ENCODE measurements around the gene UCK2.
A peak's percentile ranks its signal among the peaks of the same experiment; 100 is the strongest.

Gene UCK2

GRCh38 chr1:165947797-165948455, 120.5 kb downstream of the UCK2 start:
- no peak for TF ChIP-seq TCF12 (IDR thresholded peaks at IDR 0.05; ENCODE audit: low read depth)
- no peak for TF ChIP-seq FOXM1 (IDR thresholded peaks at IDR 0.05; ENCODE audit: borderline replicate concordance, low read depth)
- TF ChIP-seq RAD21 (IDR thresholded peaks at IDR 0.05; ENCODE audit: low read depth), result no peak

GRCh38 chr1:165949335-165950130, 122.1 kb downstream of the UCK2 start:
- TF ChIP-seq FOXM1 (IDR thresholded peaks at IDR 0.05; ENCODE audit: borderline replicate concordance, low read depth), result no peak
- TF ChIP-seq REST (IDR thresholded peaks at IDR 0.05; ENCODE audit: low read depth), result peak; percentile 94

DNA sequence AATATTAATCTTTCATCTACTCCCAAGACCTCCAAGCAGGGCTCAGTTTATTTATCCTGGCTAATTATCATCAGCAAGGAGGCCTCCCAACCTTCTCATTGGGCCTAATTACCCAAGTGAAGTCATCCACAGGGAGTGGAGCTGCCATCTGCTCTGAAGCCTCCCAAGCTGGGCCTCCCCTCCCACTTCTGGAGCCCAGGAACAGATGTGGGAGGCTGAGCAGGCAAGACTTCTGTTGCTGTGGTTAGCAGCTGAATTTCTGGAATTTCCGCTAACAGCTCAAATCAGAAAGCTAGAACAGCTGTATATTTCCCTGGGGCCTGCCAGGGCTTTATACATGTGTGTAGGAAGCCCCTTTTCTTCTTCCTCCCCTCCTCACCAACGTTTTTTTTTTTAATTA, 127.5 kb downstream of the UCK2 start:
- TF ChIP-seq TCF12 (IDR thresholded peaks at IDR 0.05; ENCODE audit: low read depth), result no peak

- TF ChIP-seq ZBTB7A (IDR thresholded peaks at IDR 0.05; ENCODE audit: low read depth) (no peak), NFIC (IDR thresholded peaks at IDR 0.05) (no peak)
These were observed 130.9 kb downstream of the UCK2 start for GRCh38 chr1:165958306-165958705.

- TF ChIP-seq CEBPB (IDR thresholded peaks at IDR 0.05) (no peak), ZBTB7A (IDR thresholded peaks at IDR 0.05; ENCODE audit: low read depth) (no peak), MAX (IDR thresholded peaks at IDR 0.05) (no peak), RAD21 (IDR thresholded peaks at IDR 0.05; ENCODE audit: low read depth) (no peak), REST (IDR thresholded peaks at IDR 0.05; ENCODE audit: low read depth) (no peak), USF1 (IDR thresholded peaks at IDR 0.05) (no peak), TCF12 (IDR thresholded peaks at IDR 0.05; ENCODE audit: low read depth) (no peak), TEAD4 (IDR thresholded peaks at IDR 0.05) (no peak), YY1 (IDR thresholded peaks at IDR 0.05; ENCODE audit: low read depth) (no peak), EGR1 (IDR thresholded peaks at IDR 0.05) (no peak), FOXM1 (IDR thresholded peaks at IDR 0.05; ENCODE audit: borderline replicate concordance, low read depth) (no peak), CREB1 (IDR thresholded peaks at IDR 0.05; ENCODE audit: low read depth) (no peak), EP300 (IDR thresholded peaks at IDR 0.05; ENCODE audit: borderline replicate concordance) (no peak), NFIC (IDR thresholded peaks at IDR 0.05) (no peak), TAF1 (IDR thresholded peaks at IDR 0.05; ENCODE audit: low read depth) (no peak)
These were observed 132.7 kb downstream of the UCK2 start for GRCh38 chr1:165960136-165960535.

DNA sequence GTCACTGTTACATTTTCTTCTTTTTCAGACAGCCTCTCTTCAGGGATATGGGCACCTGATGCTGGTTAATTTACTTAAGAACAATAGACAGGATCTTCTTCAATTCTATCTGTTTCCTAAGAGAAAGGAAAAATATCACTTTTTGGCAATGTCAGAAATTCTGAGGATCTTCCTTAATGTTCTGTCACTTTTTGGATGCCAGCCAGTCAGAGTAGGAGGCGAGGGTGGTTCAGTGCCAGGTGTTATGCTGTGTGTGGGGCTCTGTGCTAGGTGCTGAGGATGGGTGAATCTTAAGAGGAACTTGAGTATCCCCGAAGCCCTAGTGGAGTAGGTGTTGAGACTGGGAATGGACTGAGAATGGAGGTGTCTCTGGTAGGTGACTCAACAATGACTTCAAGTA, 133.5 kb downstream of the UCK2 start:
- TF ChIP-seq ZBTB7A (IDR thresholded peaks at IDR 0.05; ENCODE audit: low read depth) (no peak), EGR1 (IDR thresholded peaks at IDR 0.05) (no peak), TAF1 (IDR thresholded peaks at IDR 0.05; ENCODE audit: low read depth) (no peak), FOXM1 (IDR thresholded peaks at IDR 0.05; ENCODE audit: borderline replicate concordance, low read depth) (no peak), TEAD4 (IDR thresholded peaks at IDR 0.05) (no peak), REST (IDR thresholded peaks at IDR 0.05; ENCODE audit: low read depth) (no peak), RAD21 (IDR thresholded peaks at IDR 0.05; ENCODE audit: low read depth) (no peak), YY1 (IDR thresholded peaks at IDR 0.05; ENCODE audit: low read depth) (no peak), EP300 (IDR thresholded peaks at IDR 0.05; ENCODE audit: borderline replicate concordance) (no peak), MAX (IDR thresholded peaks at IDR 0.05) (no peak), USF1 (IDR thresholded peaks at IDR 0.05) (no peak), TCF12 (IDR thresholded peaks at IDR 0.05; ENCODE audit: low read depth) (no peak), NFIC (IDR thresholded peaks at IDR 0.05) (no peak), CREB1 (IDR thresholded peaks at IDR 0.05; ENCODE audit: low read depth) (no peak), CEBPB (IDR thresholded peaks at IDR 0.05) (no peak)
